Activated CD8-positive, alpha-beta memory T cell treated with anti-CD3 and anti-CD28 coated beads, Interleukin-2, amount 50 U/mL, for 1 hour (primary cell): Measurements from ENCODE around the gene DNASE1L3.

Source experiments
- DNase-seq: peaks from one replicate; pipeline ENCODE4 v3.0.0-alpha.2; 2020; ENCODE audit errors: extremely low read depth

Gene DNASE1L3

GRCh38 chr3:58177747-58178527 is 32.8 kb downstream of the DNASE1L3 start:
- peak; percentile 66 for DNase-seq

GRCh38 chr3:58176827-58177489 is 33.8 kb downstream of the DNASE1L3 start:
- DNase-seq = no peak

- DNase-seq = no peak
Measured at GRCh38 chr3:58176185-58176530, 34.6 kb downstream of the DNASE1L3 start.

- no peak for DNase-seq
Measured at GRCh38 chr3:58175437-58176184, 35.2 kb downstream of the DNASE1L3 start.

- no peak for DNase-seq
Measured at GRCh38 chr3:58175187-58175436, 35.7 kb downstream of the DNASE1L3 start.

- no peak for DNase-seq
Measured at GRCh38 chr3:58173669-58174398, 36.9 kb downstream of the DNASE1L3 start.

- no peak for DNase-seq
Measured at GRCh38 chr3:58173029-58173668, 37.6 kb downstream of the DNASE1L3 start.

GRCh38 chr3:58171126-58171525 is 39.6 kb downstream of the DNASE1L3 start:
- no peak for DNase-seq

- no peak for DNase-seq
Measured at GRCh38 chr3:58170376-58170775, 40.4 kb downstream of the DNASE1L3 start.

- DNase-seq = no peak
Measured at GRCh38 chr3:58169371-58169770, 41.4 kb downstream of the DNASE1L3 start.

GRCh38 chr3:58168498-58168897 is 42.3 kb downstream of the DNASE1L3 start:
- no peak for DNase-seq

GRCh38 chr3:58167431-58168351 is 43.1 kb downstream of the DNASE1L3 start:
- no peak for DNase-seq

GRCh38 chr3:58164906-58165821 is 45.6 kb downstream of the DNASE1L3 start:
- DNase-seq = no peak

- DNase-seq = no peak
Measured at GRCh38 chr3:58164199-58164879, 46.4 kb downstream of the DNASE1L3 start.

GRCh38 chr3:58163234-58163633 is 47.5 kb downstream of the DNASE1L3 start:
- DNase-seq = no peak

- no peak for DNase-seq
Measured at GRCh38 chr3:58161435-58162398, 49.1 kb downstream of the DNASE1L3 start.

GRCh38 chr3:58160399-58160798 is 50.4 kb downstream of the DNASE1L3 start:
- DNase-seq = no peak
